Upper lobe of left lung (tissue), 6 donors: ENCODE results near the gene GRIK4. TPM values are rescaled to one million over a fixed set of nuclear protein-coding genes. Genes with fewer than 3 reads are reported as not detected.

Experiments used
- ATAC-seq, 2 donors: fragments of 200-7000 bp; cut with Tn5 transposase; one replicate each; pipeline ENCODE4 v1.9.1; 2022; ENCODE audit warnings: mild to moderate bottlenecking in 2 of 2, moderate library complexity in 2 of 2; ENCODE audit not compliant: low FRiP score in 2 of 2
- DNase-seq, 2 donors: peaks; one replicate each; pipeline ENCODE4 v3.0.0-alpha.2; 2019 to 2020
- H3K27ac ChIP-seq, 4 donors: fragments of 200-600 bp; sonication (generic); one replicate each; pipeline ENCODE4 v1.5.1; 2016 to 2019
- H3K27me3 ChIP-seq, 4 donors: fragments of 200-600 bp; sonication (generic); one replicate each; pipeline ENCODE4 v1.5.1; 2017 to 2019
- H3K36me3 ChIP-seq, 4 donors: fragments of 200-600 bp; sonication (generic); one replicate each; pipeline ENCODE4 v1.5.1; 2016 to 2019
- H3K4me1 ChIP-seq, 4 donors: fragments of 200-600 bp; sonication (generic); one replicate each; pipeline ENCODE4 v1.5.1; 2018 to 2019
- H3K4me3 ChIP-seq, 4 donors: fragments of 200-600 bp; sonication (generic); one replicate each; pipeline ENCODE4 v1.5.1; 2017 to 2019; ENCODE audit warnings: mild to moderate bottlenecking in 2 of 4, moderate library complexity in 1 of 4
- H3K9me3 ChIP-seq, 4 donors: fragments of 200-600 bp; sonication (generic); one replicate each; pipeline ENCODE4 v1.5.1; 2018 to 2019
- CTCF ChIP-seq, 6 experiments: fragments of 450-650 bp in 4 of 6; fragments of 200-600 bp in 2 of 6; sonication (generic) in 2 of 6; IDR thresholded peaks; one replicate each; pipeline ENCODE4 v1.5.1; 2016 to 2019; ENCODE audit warnings: antibody characterized with exemption in 6 of 6
- EP300 ChIP-seq, 4 donors: sonication (generic); formaldehyde crosslinking; IDR thresholded peaks; one replicate each; pipeline ENCODE4 v1.5.1; 2017; ENCODE audit warnings: antibody characterized with exemption in 4 of 4, control low read depth in 2 of 4
- POLR2A ChIP-seq, 4 donors: fragments of 450-650 bp; IDR thresholded peaks; one replicate each; pipeline ENCODE4 v1.5.1; 2016 to 2017; ENCODE audit warnings: antibody characterized with exemption in 4 of 4, mild to moderate bottlenecking in 2 of 4
- POLR2AphosphoS5 ChIP-seq, 2 donors: sonication (generic); formaldehyde crosslinking; IDR thresholded peaks; one replicate each; pipeline ENCODE4 v1.5.1; 2017; ENCODE audit warnings: antibody characterized with exemption in 2 of 2
- WGBS, 2 donors: methylation state at CpG; one replicate each; pipeline ENCODE4 v1.1.5; 2017 to 2018; 5-methylcytosine and 5-hydroxymethylcytosine counted together
- total RNA-seq, 6 donors: library from RNA; depleted of rRNA in 4 of 6; stranded (reverse); fragments of >200 nt in 4 of 6; gene quantifications; one replicate each; pipeline versions ENCODE4 v1.1.0 to v1.2.1, GENCODE V29; 2016 to 2021
- donor health status: DM: no; HTN: no; CAD: no; lungs with moderate emphysema.
- donor health status: DM: no; HTN: yes; CAD: no; lungs with severe emphysema.

The GRIK4 gene
- total RNA-seq, 6 donors from 2014 or later, result 0.30 to 8.4 (median 0.78) TPM

- 83 to 85% methylated on average over 7 of the region's 7 CpGs for WGBS, 2 donors
- Histone ChIP-seq H3K9me3 (no peaks in the 10 kb centered on the region), H3K27me3 (no peaks in the 10 kb centered on the region), H3K4me3 (no peak overlapping the region), H3K36me3 (no peaks in the 10 kb centered on the region), H3K27ac (no peak overlapping the region), H3K4me1 (no peaks in the 10 kb centered on the region)
- no peak for DNase-seq
- no peak for TF ChIP-seq CTCF (IDR thresholded peaks at IDR 0.05)
- no peak for TF ChIP-seq POLR2AphosphoS5 (IDR thresholded peaks at IDR 0.05)
- TF ChIP-seq EP300 (IDR thresholded peaks at IDR 0.05), result no peak
- TF ChIP-seq POLR2A (IDR thresholded peaks at IDR 0.05), result no peak
- ATAC-seq, result no peak
These were observed 263.2 kb downstream of the GRIK4 start for GRCh38 chr11:120774591-120775386.

- Histone ChIP-seq H3K36me3 (no peaks in the 10 kb centered on the region), H3K27me3 (no peaks in the 10 kb centered on the region), H3K4me3 (no peak overlapping the region), H3K9me3 (no peaks in the 10 kb centered on the region), H3K4me1 (no peaks in the 10 kb centered on the region), H3K27ac (no peak overlapping the region)
- TF ChIP-seq POLR2AphosphoS5 (IDR thresholded peaks at IDR 0.05) (no peak), POLR2A (IDR thresholded peaks at IDR 0.05) (no peak), CTCF (IDR thresholded peaks at IDR 0.05) (no peak), EP300 (IDR thresholded peaks at IDR 0.05) (no peak)
- no peak for DNase-seq
- ATAC-seq, result no peak
- 76 to 83% methylated on average over 16 to 17 of the region's 17 CpGs for WGBS, 2 donors
These were observed 264.7 kb downstream of the GRIK4 start for GRCh38 chr11:120775986-120776951.

GRCh38 chr11:120778685-120779490, 267.3 kb downstream of the GRIK4 start:
- Histone ChIP-seq H3K36me3 (no peaks in the 10 kb centered on the region), H3K27me3 (no peaks in the 10 kb centered on the region), H3K27ac (no peak overlapping the region), H3K9me3 (no peaks in the 10 kb centered on the region), H3K4me3 (no peak overlapping the region), H3K4me1 (no peaks in the 10 kb centered on the region)
- TF ChIP-seq POLR2AphosphoS5 (IDR thresholded peaks at IDR 0.05), result no peak
- no peak for TF ChIP-seq POLR2A (IDR thresholded peaks at IDR 0.05)
- TF ChIP-seq EP300 (IDR thresholded peaks at IDR 0.05), result no peak
- no peak for TF ChIP-seq CTCF (IDR thresholded peaks at IDR 0.05)
- no peak for ATAC-seq
- DNase-seq, result no peak
- WGBS, 2 donors, result 81 to 83% methylated on average over 5 to 10 of the region's 10 CpGs

GRCh38 chr11:120780239-120780638, 268.7 kb downstream of the GRIK4 start:
- 71 to 73% methylated on average over 2 of the region's 2 CpGs for WGBS, 2 donors
- Histone ChIP-seq H3K4me3 (no peak overlapping the region), H3K4me1 (no peaks in the 10 kb centered on the region), H3K9me3 (no peaks in the 10 kb centered on the region), H3K36me3 (no peaks in the 10 kb centered on the region), H3K27me3 (no peaks in the 10 kb centered on the region), H3K27ac (no peak overlapping the region)
- DNase-seq, result no peak
- no peak for TF ChIP-seq EP300 (IDR thresholded peaks at IDR 0.05)
- no peak for TF ChIP-seq POLR2AphosphoS5 (IDR thresholded peaks at IDR 0.05)
- no peak for TF ChIP-seq POLR2A (IDR thresholded peaks at IDR 0.05)
- no peak for TF ChIP-seq CTCF (IDR thresholded peaks at IDR 0.05)
- ATAC-seq, result no peak
